ENCODE data around the gene TMEM8B. TPM values are rescaled to one million over a fixed set of nuclear protein-coding genes. Genes with fewer than 3 reads are reported as not detected.

The TMEM8B gene
- 10 to 100 TPM; 11.7 to 23.8 (median 18.6) TPM for total RNA-seq

DNA sequence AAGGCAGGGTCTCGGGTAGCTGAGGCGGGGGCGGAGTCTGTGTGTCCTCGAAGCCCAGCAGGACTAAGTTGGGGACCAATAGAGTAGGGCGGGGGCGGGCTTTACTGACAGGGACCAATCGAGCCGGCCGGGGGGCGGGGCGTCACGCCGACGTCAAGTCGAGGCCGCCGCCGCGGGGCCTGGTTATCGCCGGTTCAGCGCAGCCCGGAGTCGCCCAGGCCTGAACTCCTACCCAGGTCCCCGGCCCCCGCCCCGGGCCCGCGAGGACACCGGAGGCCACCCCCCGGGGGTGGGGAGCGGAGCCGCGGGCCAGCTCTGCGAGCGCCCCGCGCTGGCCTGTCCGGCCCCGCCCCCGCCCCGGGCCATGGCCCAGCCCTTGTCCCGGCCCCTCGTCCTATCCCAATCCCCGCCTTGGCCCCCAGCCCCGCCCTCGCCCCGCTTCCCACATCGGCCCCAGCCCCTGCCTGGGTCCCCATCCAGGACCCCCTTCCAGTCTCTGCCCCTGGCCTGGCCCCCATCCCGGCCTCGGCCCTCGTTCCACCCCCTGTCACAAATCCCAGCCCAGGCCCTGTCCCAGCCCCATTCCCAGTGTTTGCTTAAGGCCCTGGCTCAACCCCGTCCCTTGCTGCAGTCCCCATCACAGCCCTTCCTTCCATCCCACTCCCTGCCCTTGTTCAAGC, at the start of gene TMEM8B:
TSS of gene TMEM8B (plus strand) at position 145 of the 680 bp plus-strand sequence. CDS start at position 365, 220 bp downstream.
- peak; percentile 20 to 64 for TF ChIP-seq POLR2A (IDR thresholded peaks at IDR 0.05)
- no peak for TF ChIP-seq POLR2AphosphoS5 (IDR thresholded peaks at IDR 0.05)
- TF ChIP-seq EP300 (IDR thresholded peaks at IDR 0.05), result no peak
- TF ChIP-seq CTCF (IDR thresholded peaks at IDR 0.05), result no peak
- Histone ChIP-seq H3K27ac (peak within 1 kb of the TSS; percentile 80 to 98 (median 96)), H3K4me1 (peaks cover 0 to 70% (median 21%) of the 10 kb centered on the region in 3 donors), H3K27me3 (no peaks in the 10 kb centered on the region), H3K9me3 (no peaks in the 10 kb centered on the region), H3K36me3 (peaks cover 0 to 1% of the 10 kb centered on the region in 2 donors), H3K4me3 (peak within 1 kb of the TSS; percentile 54 to 94)
- peak; percentile 93 for ATAC-seq
- WGBS, 2 donors (ENCODE audit: low coverage in 1 of 2), result 0% methylated on average over 8 of the region's 53 CpGs; no CpG with 5 or more reads in 1 of the 2 donors

DNA sequence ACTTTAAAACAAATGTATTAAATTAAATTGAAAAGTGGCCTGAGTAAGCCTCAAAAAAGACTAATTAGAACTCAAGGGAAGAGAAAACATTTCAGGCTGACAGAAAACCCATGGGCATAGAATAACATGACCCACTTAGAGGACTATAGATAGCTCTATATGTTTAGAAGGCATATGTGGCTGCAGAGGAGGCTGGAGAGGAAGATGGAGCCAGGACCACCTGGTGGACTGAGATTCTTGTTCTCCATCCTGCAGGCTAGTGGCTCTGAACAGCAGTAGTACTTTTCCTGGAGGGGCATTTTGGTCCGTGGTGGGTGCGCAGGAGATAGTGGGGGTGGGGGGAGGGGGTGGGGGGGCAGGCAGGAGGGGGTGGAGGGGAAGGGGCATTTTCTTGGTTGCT, 48.0 kb upstream of the TMEM8B start:
- WGBS, 2 donors (ENCODE audit: low coverage in 1 of 2), result 100% methylated on average over 1 of the region's 2 CpGs; no CpG with 5 or more reads in 1 of the 2 donors
- H3K9me3 ChIP-seq, result no peaks in the 10 kb centered on the region
- no peaks in the 10 kb centered on the region for H3K27me3 ChIP-seq
- no peak overlapping the region for H3K27ac ChIP-seq
- ATAC-seq, result no peak
- no peaks in the 10 kb centered on the region for H3K4me1 ChIP-seq
- no peak overlapping the region for H3K4me3 ChIP-seq
- TF ChIP-seq POLR2A (IDR thresholded peaks at IDR 0.05) (no peak), CTCF (IDR thresholded peaks at IDR 0.05) (no peak), POLR2AphosphoS5 (IDR thresholded peaks at IDR 0.05) (no peak), EP300 (IDR thresholded peaks at IDR 0.05) (no peak)
- peaks cover 0 to 4% of the 10 kb centered on the region in 2 donors for H3K36me3 ChIP-seq

DNA sequence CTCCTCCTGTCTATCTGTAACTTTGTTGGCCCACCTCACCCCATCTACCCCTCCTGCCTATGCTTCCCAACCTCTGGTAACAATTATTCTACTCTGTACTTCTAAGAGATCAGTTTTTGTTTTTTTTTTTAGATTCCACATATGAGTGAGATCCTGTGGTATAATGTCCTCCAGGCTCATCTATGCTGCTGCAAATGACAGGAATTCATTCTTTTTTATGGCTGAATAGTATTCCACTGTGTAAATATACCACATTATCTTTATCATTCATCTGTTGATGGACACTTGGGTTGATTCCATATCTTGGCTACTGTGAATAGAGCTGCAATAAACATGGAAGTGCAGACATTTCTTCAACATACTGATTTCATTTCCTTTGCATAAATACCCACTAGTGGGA, 45.6 kb upstream of the TMEM8B start:
- ATAC-seq, result no peak
- no peaks in the 10 kb centered on the region for H3K4me1 ChIP-seq
- H3K36me3 ChIP-seq, result peaks cover 0 to 5% of the 10 kb centered on the region in 2 donors
- TF ChIP-seq CTCF (IDR thresholded peaks at IDR 0.05), result no peak
- no peaks in the 10 kb centered on the region for H3K9me3 ChIP-seq
- no peak overlapping the region for H3K4me3 ChIP-seq
- H3K27me3 ChIP-seq, result no peaks in the 10 kb centered on the region
- H3K27ac ChIP-seq, result no peak overlapping the region

DNA sequence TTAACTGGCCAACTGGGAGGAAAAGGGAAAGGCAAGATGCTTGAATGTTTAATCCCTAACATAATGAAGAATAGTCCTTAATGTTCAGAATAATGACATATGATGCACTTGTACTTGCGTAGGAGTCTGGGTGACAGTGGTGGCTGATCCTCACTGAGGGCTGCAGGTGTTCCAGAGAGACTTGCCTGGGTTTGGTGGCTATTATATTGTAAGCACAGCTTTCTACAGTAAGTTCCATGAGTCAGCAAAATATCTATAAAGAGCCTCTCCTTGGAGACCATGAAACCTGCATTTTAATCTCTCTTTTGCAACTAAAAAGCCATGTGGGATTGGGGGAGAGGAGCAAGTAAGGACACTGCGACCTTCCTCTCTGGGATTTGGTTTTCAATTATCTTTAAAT, 39.5 kb upstream of the TMEM8B start:
- TF ChIP-seq POLR2A (IDR thresholded peaks at IDR 0.05) (no peak), EP300 (IDR thresholded peaks at IDR 0.05) (no peak), POLR2AphosphoS5 (IDR thresholded peaks at IDR 0.05) (no peak), CTCF (IDR thresholded peaks at IDR 0.05) (no peak)
- H3K27ac ChIP-seq, result no peak overlapping the region
- H3K27me3 ChIP-seq, result no peaks in the 10 kb centered on the region
- no peak overlapping the region for H3K4me3 ChIP-seq
- H3K9me3 ChIP-seq, result no peaks in the 10 kb centered on the region
- ATAC-seq, result no peak
- peaks cover 0 to 5% of the 10 kb centered on the region in 2 donors for H3K36me3 ChIP-seq
- peaks cover 5 to 44% (median 27%) of the 10 kb centered on the region in 3 donors for H3K4me1 ChIP-seq
- WGBS, 2 donors (ENCODE audit: low coverage in 1 of 2), result 100% methylated on average over 2 of the region's 2 CpGs

GRCh38 chr9:35790025-35790384, 39.0 kb upstream of the TMEM8B start:
- no peak for ATAC-seq
- Histone ChIP-seq H3K27me3 (no peaks in the 10 kb centered on the region), H3K4me1 (peaks cover 5 to 49% (median 28%) of the 10 kb centered on the region in 3 donors), H3K4me3 (no peak overlapping the region), H3K9me3 (no peaks in the 10 kb centered on the region), H3K27ac (peak overlapping the region in 2 of 4 donors; percentile 87 to 91), H3K36me3 (peaks cover 0 to 5% of the 10 kb centered on the region in 2 donors)
- WGBS, 2 donors (ENCODE audit: low coverage in 1 of 2), result 7 to 30% methylated on average over 3 to 4 of the region's 4 CpGs
- TF ChIP-seq POLR2A (IDR thresholded peaks at IDR 0.05), result no peak
- no peak for TF ChIP-seq POLR2AphosphoS5 (IDR thresholded peaks at IDR 0.05)
- no peak for TF ChIP-seq CTCF (IDR thresholded peaks at IDR 0.05)
- no peak for TF ChIP-seq EP300 (IDR thresholded peaks at IDR 0.05)

All from gastroesophageal sphincter (tissue), 4 donors.